ENCODE measurements around the gene PPCS. TPM values are rescaled to one million over a fixed set of nuclear protein-coding genes. Genes with fewer than 3 reads are reported as not detected.

Gene PPCS
- total RNA-seq, 1 donor from 2014 or later = 41.7 TPM

DNA sequence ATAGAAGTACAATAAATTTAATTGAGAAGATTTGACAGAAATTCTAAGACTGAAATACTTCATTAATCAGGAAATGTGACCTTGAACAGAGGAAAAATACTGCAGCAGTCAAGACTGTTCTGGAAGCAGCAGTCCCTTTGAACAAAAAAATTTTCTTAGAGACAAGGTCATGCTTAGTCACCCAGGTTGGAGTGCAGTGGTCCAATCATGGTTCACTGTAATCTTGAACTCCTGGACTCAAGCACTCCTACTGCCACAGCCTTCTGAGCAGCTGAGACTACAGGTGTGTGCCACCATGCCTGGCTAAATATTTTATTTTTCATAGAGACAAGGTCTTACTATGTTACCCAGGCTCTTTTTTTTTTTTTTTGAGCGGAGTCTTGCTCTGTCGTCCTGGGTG is 4.9 kb downstream of the PPCS start:
- Mint-ChIP-seq H3K9me3 (ENCODE audit: unreplicated experiment) (no peaks in the 10 kb centered on the region), H3K4me3 (ENCODE audit: unreplicated experiment) (no peak overlapping the region), H3K27ac (ENCODE audit: unreplicated experiment) (no peak overlapping the region), H3K27me3 (ENCODE audit: unreplicated experiment) (no peaks in the 10 kb centered on the region), H3K4me1 (ENCODE audit: unreplicated experiment) (peaks cover 37% of the 10 kb centered on the region), H3K36me3 (ENCODE audit: unreplicated experiment) (peaks cover 16% of the 10 kb centered on the region)
- TF ChIP-seq, protein P1, sequence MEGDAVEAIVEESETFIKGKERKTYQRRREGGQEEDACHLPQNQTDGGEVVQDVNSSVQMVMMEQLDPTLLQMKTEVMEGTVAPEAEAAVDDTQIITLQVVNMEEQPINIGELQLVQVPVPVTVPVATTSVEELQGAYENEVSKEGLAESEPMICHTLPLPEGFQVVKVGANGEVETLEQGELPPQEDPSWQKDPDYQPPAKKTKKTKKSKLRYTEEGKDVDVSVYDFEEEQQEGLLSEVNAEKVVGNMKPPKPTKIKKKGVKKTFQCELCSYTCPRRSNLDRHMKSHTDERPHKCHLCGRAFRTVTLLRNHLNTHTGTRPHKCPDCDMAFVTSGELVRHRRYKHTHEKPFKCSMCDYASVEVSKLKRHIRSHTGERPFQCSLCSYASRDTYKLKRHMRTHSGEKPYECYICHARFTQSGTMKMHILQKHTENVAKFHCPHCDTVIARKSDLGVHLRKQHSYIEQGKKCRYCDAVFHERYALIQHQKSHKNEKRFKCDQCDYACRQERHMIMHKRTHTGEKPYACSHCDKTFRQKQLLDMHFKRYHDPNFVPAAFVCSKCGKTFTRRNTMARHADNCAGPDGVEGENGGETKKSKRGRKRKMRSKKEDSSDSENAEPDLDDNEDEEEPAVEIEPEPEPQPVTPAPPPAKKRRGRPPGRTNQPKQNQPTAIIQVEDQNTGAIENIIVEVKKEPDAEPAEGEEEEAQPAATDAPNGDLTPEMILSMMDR (IDR thresholded peaks at IDR 0.05) = no peak
- DNase-seq (ENCODE audit: extremely low spot score, unreplicated experiment) = no peak

GRCh38 chr1:42462828-42463763 is 6.8 kb downstream of the PPCS start, which contains the start of gene CCDC30:
Gene CCDC30 (plus strand): TSS chr1:42463286. CDS start chr1:42480552, 17,266 bp downstream.
- Mint-ChIP-seq H3K27me3 (ENCODE audit: unreplicated experiment) (peaks cover 5% of the 10 kb centered on the region), H3K9me3 (ENCODE audit: unreplicated experiment) (no peaks in the 10 kb centered on the region)
- TF ChIP-seq, protein P1 (IDR thresholded peaks at IDR 0.05) = no peak

DNA sequence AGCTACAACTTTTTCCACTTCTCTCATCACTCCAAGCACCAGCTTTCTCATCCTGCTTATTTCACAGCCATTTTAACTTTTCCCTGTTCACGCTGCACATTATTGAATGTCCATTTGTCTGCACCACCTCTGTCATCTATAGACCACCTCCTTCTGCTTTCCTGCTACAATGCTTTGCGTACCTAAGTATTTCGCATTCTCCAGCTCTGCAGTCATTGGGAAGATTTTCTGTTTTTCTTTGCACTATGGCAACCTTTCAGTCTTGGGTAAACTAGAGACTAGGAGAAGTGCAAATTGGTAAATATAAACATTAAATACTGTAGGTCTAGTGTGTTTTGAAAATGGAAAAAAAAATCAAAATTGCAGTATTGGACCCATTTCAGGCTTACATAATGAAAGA is 7.6 kb downstream of the PPCS start:
- H3K4me1 Mint-ChIP-seq (ENCODE audit: unreplicated experiment) = peaks cover 23% of the 10 kb centered on the region
- TF ChIP-seq, protein P1 (IDR thresholded peaks at IDR 0.05) = no peak

More at GRCh38 chr1:42462828-42463763, 6.8 kb downstream of the PPCS start, which contains the start of gene CCDC30:
- Mint-ChIP-seq H3K4me3 (ENCODE audit: unreplicated experiment) (peak within 1 kb of the TSS; percentile 90), H3K27ac (ENCODE audit: unreplicated experiment) (peak within 1 kb of the TSS; percentile 89), H3K36me3 (ENCODE audit: unreplicated experiment) (peaks cover 12% of the 10 kb centered on the region), H3K4me1 (ENCODE audit: unreplicated experiment) (peaks cover 26% of the 10 kb centered on the region)
- DNase-seq (ENCODE audit: extremely low spot score, unreplicated experiment) = peak; percentile 97

DNA sequence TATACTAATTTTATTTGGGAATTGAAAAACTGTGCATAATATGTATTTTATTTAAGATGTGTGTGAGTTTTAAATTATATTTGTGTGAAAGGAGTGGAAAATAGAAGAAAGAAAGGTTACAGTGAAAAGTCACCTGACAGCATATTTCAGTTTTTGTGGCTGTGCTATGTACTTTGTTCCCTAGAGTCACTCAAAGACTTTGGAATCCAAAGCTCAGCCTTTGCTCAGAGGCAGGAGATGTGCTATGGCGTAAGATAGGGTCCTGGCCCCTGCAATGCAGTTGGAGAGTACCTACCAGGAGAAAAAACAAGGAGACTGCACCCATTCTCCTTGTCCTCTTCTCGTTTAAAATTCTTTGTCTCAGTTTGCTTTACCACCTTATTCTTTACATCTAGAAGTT is 9.7 kb downstream of the PPCS start:
- H3K4me1 Mint-ChIP-seq (ENCODE audit: unreplicated experiment) = peaks cover 23% of the 10 kb centered on the region
- no peak overlapping the region for H3K27ac Mint-ChIP-seq (ENCODE audit: unreplicated experiment)
- DNase-seq (ENCODE audit: extremely low spot score, unreplicated experiment) = no peak
- no peaks in the 10 kb centered on the region for H3K36me3 Mint-ChIP-seq (ENCODE audit: unreplicated experiment)
- H3K27me3 Mint-ChIP-seq (ENCODE audit: unreplicated experiment) = peaks cover 12% of the 10 kb centered on the region
- TF ChIP-seq, protein P1 (IDR thresholded peaks at IDR 0.05) = no peak
- no peak overlapping the region for H3K4me3 Mint-ChIP-seq (ENCODE audit: unreplicated experiment)
- no peaks in the 10 kb centered on the region for H3K9me3 Mint-ChIP-seq (ENCODE audit: unreplicated experiment)

More for the DNA sequence above, 7.6 kb downstream of the PPCS start:
- Mint-ChIP-seq H3K27ac (ENCODE audit: unreplicated experiment) (no peak overlapping the region), H3K27me3 (ENCODE audit: unreplicated experiment) (peaks cover 5% of the 10 kb centered on the region), H3K36me3 (ENCODE audit: unreplicated experiment) (peaks cover 6% of the 10 kb centered on the region), H3K9me3 (ENCODE audit: unreplicated experiment) (no peaks in the 10 kb centered on the region), H3K4me3 (ENCODE audit: unreplicated experiment) (peak overlapping the region; percentile 90)
- no peak for DNase-seq (ENCODE audit: extremely low spot score, unreplicated experiment)

DNA sequence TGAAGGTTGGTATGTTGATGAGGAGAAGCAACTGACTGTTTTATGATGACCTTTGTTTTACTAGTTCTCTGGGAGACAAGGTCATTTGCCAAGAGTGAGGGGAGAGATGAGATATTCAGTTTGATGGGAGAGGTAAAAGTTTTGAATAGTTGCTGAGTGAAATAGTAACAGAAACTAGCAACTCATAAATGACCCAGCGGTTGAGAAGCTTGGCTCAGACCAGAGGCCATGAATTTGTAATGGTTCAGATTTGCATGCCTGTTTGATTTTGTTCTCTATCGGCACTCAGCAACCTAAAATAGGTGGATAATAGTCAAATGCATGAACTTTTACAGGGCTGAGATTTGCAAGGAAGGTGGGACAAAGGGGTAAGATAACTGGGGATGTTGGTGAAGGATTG is 13.4 kb downstream of the PPCS start:
- Mint-ChIP-seq H3K36me3 (ENCODE audit: unreplicated experiment) (no peaks in the 10 kb centered on the region), H3K9me3 (ENCODE audit: unreplicated experiment) (no peaks in the 10 kb centered on the region), H3K4me3 (ENCODE audit: unreplicated experiment) (no peak overlapping the region), H3K27ac (ENCODE audit: unreplicated experiment) (no peak overlapping the region), H3K27me3 (ENCODE audit: unreplicated experiment) (peaks cover 12% of the 10 kb centered on the region), H3K4me1 (ENCODE audit: unreplicated experiment) (no peaks in the 10 kb centered on the region)
- no peak for DNase-seq (ENCODE audit: extremely low spot score, unreplicated experiment)
- TF ChIP-seq, protein P1 (IDR thresholded peaks at IDR 0.05) = no peak
